Neural cell (in vitro differentiated cells): ENCODE data around the gene CATSPERE. TPM values are rescaled to one million over a fixed set of nuclear protein-coding genes. Genes with fewer than 3 reads are reported as not detected.

Experiments
- H2AFZ ChIP-seq: fragments of 200-600, 300-800 bp; sonication (generic), shearing (Covaris generic); 2 replicates; pipeline ENCODE4 v1.6.0; 2014; ENCODE audit warnings: low read depth, mild to moderate bottlenecking, antibody characterized with exemption, low read length, moderate library complexity
- H3F3A ChIP-seq: fragments of 200-600 bp; shearing (Covaris generic); 2 replicates; pipeline ENCODE4 v1.6.1; 2016; ENCODE audit warnings: mild to moderate bottlenecking, moderate library complexity, mixed read lengths, antibody characterized with exemption, low read length; ENCODE audit not compliant: insufficient read depth, poor library complexity, severe bottlenecking
- H3K27ac ChIP-seq: fragments of 200-600, 300-800 bp; sonication (generic), shearing (Covaris generic); 2 replicates; pipeline ENCODE4 v1.5.1; 2014; ENCODE audit warnings: mild to moderate bottlenecking, low read length, moderate library complexity
- H3K27me3 ChIP-seq: fragments of 300-800, 200-600 bp; sonication (generic), shearing (Covaris generic); 2 replicates; pipeline ENCODE4 v1.6.0; 2014; ENCODE audit warnings: mild to moderate bottlenecking, low read depth, low read length, moderate library complexity; ENCODE audit not compliant: insufficient read depth
- H3K36me3 ChIP-seq: fragments of 300-800, 200-600 bp; sonication (generic), shearing (Covaris generic); 2 replicates; pipeline ENCODE4 v1.5.1; 2014; ENCODE audit warnings: mild to moderate bottlenecking, antibody characterized with exemption, low read length, moderate library complexity; ENCODE audit not compliant: insufficient read depth
- H3K4me2 ChIP-seq: fragments of 300-800, 200-600 bp; sonication (generic), shearing (Covaris generic); 2 replicates; pipeline ENCODE4 v1.6.0; 2014; ENCODE audit warnings: mild to moderate bottlenecking, low read length
- H3K4me3 ChIP-seq: fragments of 300-800, 200-600 bp; sonication (generic), shearing (Covaris generic); 2 replicates; pipeline ENCODE4 v1.5.1; 2014; ENCODE audit warnings: mild to moderate bottlenecking, low read length, moderate library complexity
- H3K79me2 ChIP-seq: fragments of 200-600 bp; shearing (Covaris generic); replicated peaks from 2 replicates; pipeline ENCODE4 v1.6.0; 2014; ENCODE audit warnings: mild to moderate bottlenecking, low read length, moderate library complexity; ENCODE audit not compliant: insufficient read depth
- H3K9ac ChIP-seq: fragments of 300-800, 200-600 bp; sonication (generic), shearing (Covaris generic); 2 replicates; pipeline ENCODE4 v1.6.1; 2016; ENCODE audit warnings: mild to moderate bottlenecking, low read length, mixed read lengths
- H3K9me2 ChIP-seq: fragments of 200-600 bp; shearing (Covaris generic); 2 replicates; pipeline ENCODE4 v1.6.1; 2016; ENCODE audit warnings: mild to moderate bottlenecking, low read length, mixed read lengths; ENCODE audit not compliant: insufficient read depth
- H3K9me3 ChIP-seq: fragments of 200-600, 300-800 bp; sonication (generic), shearing (Covaris generic); 2 replicates; pipeline ENCODE4 v1.6.1; 2016; ENCODE audit warnings: mild to moderate bottlenecking, mixed run types, low read length, moderate library complexity, mixed read lengths
- H4K20me1 ChIP-seq: fragments of 200-600 bp; shearing (Covaris generic); 2 replicates; pipeline ENCODE4 v1.6.1; 2016; ENCODE audit warnings: mild to moderate bottlenecking, mixed run types; ENCODE audit not compliant: insufficient read depth
- EP300 ChIP-seq: fragments of 450-650 bp; conservative IDR thresholded peaks from 2 replicates; pipeline ENCODE4 v1.6.1; 2014; ENCODE audit warnings: antibody characterized with exemption, mild to moderate bottlenecking, moderate library complexity; ENCODE audit not compliant: poor library complexity, severe bottlenecking
- EZH2 ChIP-seq: fragments of 200-600, 300-800 bp; shearing (Covaris generic), sonication (generic); IDR thresholded peaks from 2 replicates; pipeline ENCODE4 v1.6.1; 2014; ENCODE audit warnings: antibody characterized with exemption, low read length, borderline replicate concordance, mild to moderate bottlenecking; ENCODE audit not compliant: insufficient read depth, poor library complexity, severe bottlenecking
- MXI1 ChIP-seq: fragments of 450-650 bp; conservative IDR thresholded peaks from 2 replicates; pipeline ENCODE4 v1.6.1; 2014; ENCODE audit warnings: antibody characterized with exemption, mild to moderate bottlenecking; ENCODE audit not compliant: poor library complexity, severe bottlenecking
- POLR2AphosphoS5 ChIP-seq: IDR thresholded peaks from 2 replicates; pipeline ENCODE4 v1.6.1; 2012
- RAD21 ChIP-seq: fragments of 450-650 bp; conservative IDR thresholded peaks from 2 replicates; pipeline ENCODE4 v1.6.1; 2014; ENCODE audit warnings: antibody characterized with exemption, mild to moderate bottlenecking, moderate library complexity
- SMC3 ChIP-seq: fragments of 450-650 bp; conservative IDR thresholded peaks from 2 replicates; pipeline ENCODE4 v1.6.1; 2014; ENCODE audit warnings: antibody characterized with exemption, mild to moderate bottlenecking, moderate library complexity; ENCODE audit not compliant: poor library complexity
- TAF1 ChIP-seq: IDR thresholded peaks from 2 replicates; pipeline ENCODE4 v1.6.1; 2012; ENCODE audit warnings: low read depth
- polyA plus RNA-seq: library from polyadenylated mRNA; depleted of rRNA; stranded (reverse); fragments of >200 nt; gene quantifications from 2 replicates; pipeline ENCODE4 v1.2.3, GENCODE V29; 2014
- TF ChIP-seq, protein P1 (sequence below): IDR thresholded peaks from 2 replicates; pipeline ENCODE4 v1.6.1; 2012; ENCODE audit warnings: borderline replicate concordance
- TF ChIP-seq, protein P2 (sequence below): fragments of 450-650 bp; IDR thresholded peaks from 2 replicates; pipeline ENCODE4 v1.5.1; 2014; ENCODE audit warnings: antibody characterized with exemption, mild to moderate bottlenecking, moderate library complexity; ENCODE audit not compliant: poor library complexity, severe bottlenecking

Gene CATSPERE
- polyA plus RNA-seq, 1 donor from 2014 or later = 5.6 TPM

DNA sequence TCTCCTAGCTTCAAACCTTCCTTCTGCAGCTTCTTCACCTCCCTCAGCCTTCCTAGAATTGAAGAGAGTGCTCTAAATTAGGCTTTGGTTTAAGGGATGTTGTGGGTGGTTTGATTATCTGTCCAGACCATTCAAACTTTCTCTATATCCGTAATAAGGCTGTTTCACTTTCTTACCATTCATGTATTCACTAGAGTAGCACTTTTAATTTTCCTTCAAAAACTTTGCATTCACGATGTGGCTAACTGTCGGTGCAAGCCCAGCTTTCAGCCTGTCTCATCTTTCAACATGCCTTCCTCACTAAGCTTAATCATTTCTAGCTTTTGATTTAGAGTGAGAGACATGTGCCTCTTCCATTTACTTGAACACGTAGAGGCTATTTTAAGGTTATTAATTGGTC, 165.6 kb downstream of the CATSPERE start:
- no peak overlapping the region for H3K9ac ChIP-seq
- no peaks in the 10 kb centered on the region for H3F3A ChIP-seq
- TF ChIP-seq, protein P1, sequence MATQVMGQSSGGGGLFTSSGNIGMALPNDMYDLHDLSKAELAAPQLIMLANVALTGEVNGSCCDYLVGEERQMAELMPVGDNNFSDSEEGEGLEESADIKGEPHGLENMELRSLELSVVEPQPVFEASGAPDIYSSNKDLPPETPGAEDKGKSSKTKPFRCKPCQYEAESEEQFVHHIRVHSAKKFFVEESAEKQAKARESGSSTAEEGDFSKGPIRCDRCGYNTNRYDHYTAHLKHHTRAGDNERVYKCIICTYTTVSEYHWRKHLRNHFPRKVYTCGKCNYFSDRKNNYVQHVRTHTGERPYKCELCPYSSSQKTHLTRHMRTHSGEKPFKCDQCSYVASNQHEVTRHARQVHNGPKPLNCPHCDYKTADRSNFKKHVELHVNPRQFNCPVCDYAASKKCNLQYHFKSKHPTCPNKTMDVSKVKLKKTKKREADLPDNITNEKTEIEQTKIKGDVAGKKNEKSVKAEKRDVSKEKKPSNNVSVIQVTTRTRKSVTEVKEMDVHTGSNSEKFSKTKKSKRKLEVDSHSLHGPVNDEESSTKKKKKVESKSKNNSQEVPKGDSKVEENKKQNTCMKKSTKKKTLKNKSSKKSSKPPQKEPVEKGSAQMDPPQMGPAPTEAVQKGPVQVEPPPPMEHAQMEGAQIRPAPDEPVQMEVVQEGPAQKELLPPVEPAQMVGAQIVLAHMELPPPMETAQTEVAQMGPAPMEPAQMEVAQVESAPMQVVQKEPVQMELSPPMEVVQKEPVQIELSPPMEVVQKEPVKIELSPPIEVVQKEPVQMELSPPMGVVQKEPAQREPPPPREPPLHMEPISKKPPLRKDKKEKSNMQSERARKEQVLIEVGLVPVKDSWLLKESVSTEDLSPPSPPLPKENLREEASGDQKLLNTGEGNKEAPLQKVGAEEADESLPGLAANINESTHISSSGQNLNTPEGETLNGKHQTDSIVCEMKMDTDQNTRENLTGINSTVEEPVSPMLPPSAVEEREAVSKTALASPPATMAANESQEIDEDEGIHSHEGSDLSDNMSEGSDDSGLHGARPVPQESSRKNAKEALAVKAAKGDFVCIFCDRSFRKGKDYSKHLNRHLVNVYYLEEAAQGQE = no peak
- TF ChIP-seq, protein P2, sequence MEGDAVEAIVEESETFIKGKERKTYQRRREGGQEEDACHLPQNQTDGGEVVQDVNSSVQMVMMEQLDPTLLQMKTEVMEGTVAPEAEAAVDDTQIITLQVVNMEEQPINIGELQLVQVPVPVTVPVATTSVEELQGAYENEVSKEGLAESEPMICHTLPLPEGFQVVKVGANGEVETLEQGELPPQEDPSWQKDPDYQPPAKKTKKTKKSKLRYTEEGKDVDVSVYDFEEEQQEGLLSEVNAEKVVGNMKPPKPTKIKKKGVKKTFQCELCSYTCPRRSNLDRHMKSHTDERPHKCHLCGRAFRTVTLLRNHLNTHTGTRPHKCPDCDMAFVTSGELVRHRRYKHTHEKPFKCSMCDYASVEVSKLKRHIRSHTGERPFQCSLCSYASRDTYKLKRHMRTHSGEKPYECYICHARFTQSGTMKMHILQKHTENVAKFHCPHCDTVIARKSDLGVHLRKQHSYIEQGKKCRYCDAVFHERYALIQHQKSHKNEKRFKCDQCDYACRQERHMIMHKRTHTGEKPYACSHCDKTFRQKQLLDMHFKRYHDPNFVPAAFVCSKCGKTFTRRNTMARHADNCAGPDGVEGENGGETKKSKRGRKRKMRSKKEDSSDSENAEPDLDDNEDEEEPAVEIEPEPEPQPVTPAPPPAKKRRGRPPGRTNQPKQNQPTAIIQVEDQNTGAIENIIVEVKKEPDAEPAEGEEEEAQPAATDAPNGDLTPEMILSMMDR = no peak
- TF ChIP-seq TAF1 (no peak), SMC3 (no peak), POLR2AphosphoS5 (no peak), EP300 (no peak), RAD21 (no peak), MXI1 (no peak), EZH2 (no peak)
- H2AFZ ChIP-seq = no peak overlapping the region
- H3K9me2 ChIP-seq = no peaks in the 10 kb centered on the region
- H3K4me3 ChIP-seq = no peak overlapping the region
- no peaks in the 10 kb centered on the region for H3K36me3 ChIP-seq
- no peak overlapping the region for H3K4me2 ChIP-seq
- no peaks in the 10 kb centered on the region for H3K27me3 ChIP-seq
- no peak overlapping the region for H3K27ac ChIP-seq
- no peaks in the 10 kb centered on the region for H3K79me2 ChIP-seq
- no peaks in the 10 kb centered on the region for H4K20me1 ChIP-seq
- no peaks in the 10 kb centered on the region for H3K9me3 ChIP-seq

DNA sequence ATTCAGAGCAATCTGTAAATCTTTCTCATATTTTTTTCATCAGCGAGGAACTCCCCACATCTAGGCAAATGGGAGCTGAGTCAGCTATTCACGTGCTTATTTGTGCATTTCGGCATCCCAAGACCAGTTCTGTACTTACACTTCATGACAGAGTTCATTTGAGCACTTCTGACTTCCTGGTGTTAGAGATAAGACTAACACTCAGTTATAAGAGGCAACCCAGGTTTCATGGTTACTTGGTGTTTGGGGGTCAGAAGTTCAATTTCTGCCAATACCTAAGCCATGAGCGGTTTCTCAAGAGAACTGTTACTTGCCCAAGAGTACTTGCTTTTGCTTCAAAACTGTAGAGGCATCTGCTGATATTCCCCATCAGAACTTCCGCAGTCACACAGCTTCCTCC, 167.7 kb downstream of the CATSPERE start:
- H3K9ac ChIP-seq = no peak overlapping the region
- no peaks in the 10 kb centered on the region for H3K27me3 ChIP-seq
- H3K79me2 ChIP-seq = no peaks in the 10 kb centered on the region
- no peak overlapping the region for H3K4me3 ChIP-seq
- no peaks in the 10 kb centered on the region for H3K9me2 ChIP-seq
- no peaks in the 10 kb centered on the region for H3K36me3 ChIP-seq
- no peaks in the 10 kb centered on the region for H3F3A ChIP-seq
- TF ChIP-seq EP300 = no peak
- no peak for TF ChIP-seq EZH2
- TF ChIP-seq, protein P2 = no peak
- no peak for TF ChIP-seq SMC3
- no peak for TF ChIP-seq TAF1
- TF ChIP-seq RAD21 = no peak
- no peak for TF ChIP-seq POLR2AphosphoS5
- no peak for TF ChIP-seq MXI1
- TF ChIP-seq, protein P1 = no peak
- H4K20me1 ChIP-seq = no peaks in the 10 kb centered on the region
- H3K27ac ChIP-seq = no peak overlapping the region
- no peak overlapping the region for H3K4me2 ChIP-seq
- no peak overlapping the region for H2AFZ ChIP-seq
- no peaks in the 10 kb centered on the region for H3K9me3 ChIP-seq
